Keratinocyte (primary cell): ENCODE results near the gene NALCN. TPM values are rescaled to one million over a fixed set of nuclear protein-coding genes. Genes with fewer than 3 reads are reported as not detected.

Experiments
- DNase-seq: peaks from one replicate; pipeline ENCODE4 v3.0.0-alpha.2; 2011; ENCODE audit warnings: low read depth, missing footprints, low spot score
- FAIRE-seq: peaks from 2 replicates; lab custom pipeline; 2011; peaks lifted over from hg19 to GRCh38; lab: Jason Lieb, UNC
- H2AFZ ChIP-seq: 2 replicates; pipeline ENCODE4 v1.6.0; 2012; ENCODE audit warnings: low read length, control low read depth, inconsistent platforms; ENCODE audit not compliant: control insufficient read depth
- H3K27ac ChIP-seq: 2 replicates; pipeline ENCODE4 v1.5.1; 2011; ENCODE audit warnings: low read length; ENCODE audit not compliant: control insufficient read depth, insufficient read depth
- H3K27me3 ChIP-seq: 3 replicates; pipeline ENCODE4 v1.6.0; 2011; ENCODE audit warnings: low read length; ENCODE audit not compliant: control insufficient read depth, insufficient read depth; ENCODE audit errors: extremely low read depth
- H3K36me3 ChIP-seq, 2 experiments: 2 replicates in 1 of 2; 3 replicates in 1 of 2; pipeline ENCODE4 v1.5.1; 2011; ENCODE audit warnings: low read length in 2 of 2, mild to moderate bottlenecking in 1 of 2; ENCODE audit not compliant: control insufficient read depth in 2 of 2, insufficient read depth in 2 of 2; ENCODE audit errors: extremely low read depth in 1 of 2
- H3K4me1 ChIP-seq: 3 replicates; pipeline ENCODE4 v1.5.1; 2011; ENCODE audit warnings: low read length; ENCODE audit not compliant: control insufficient read depth, insufficient read depth; ENCODE audit errors: extremely low read depth
- H3K4me2 ChIP-seq: 3 replicates; pipeline ENCODE4 v1.6.0; 2011; ENCODE audit warnings: low read depth, low read length; ENCODE audit not compliant: control insufficient read depth, insufficient read depth; ENCODE audit errors: extremely low read depth
- H3K4me3 ChIP-seq, 3 experiments: fragments of 200-600 bp in 1 of 3; sonication (generic) in 1 of 3; 2 replicates in 2 of 3; 3 replicates in 1 of 3; pipeline ENCODE4 v1.5.1; 2011 to 2016; ENCODE audit warnings: low read length in 3 of 3, mild to moderate bottlenecking in 3 of 3, control low read depth in 2 of 3, inconsistent platforms in 1 of 3, low read depth in 1 of 3, mixed read lengths in 1 of 3, mixed run types in 1 of 3, moderate library complexity in 1 of 3; ENCODE audit not compliant: control insufficient read depth in 2 of 3, insufficient read depth in 2 of 3; ENCODE audit errors: extremely low read depth in 1 of 3
- H3K79me2 ChIP-seq: 2 replicates; pipeline ENCODE4 v1.6.0; 2012; ENCODE audit warnings: low read length; ENCODE audit not compliant: control insufficient read depth, insufficient read depth
- H3K9ac ChIP-seq: 3 replicates; pipeline ENCODE4 v1.6.0; 2011; ENCODE audit warnings: low read length; ENCODE audit not compliant: control insufficient read depth, insufficient read depth; ENCODE audit errors: extremely low read depth
- H3K9me1 ChIP-seq: 3 replicates; pipeline ENCODE4 v1.6.0; 2011; ENCODE audit warnings: low read length; ENCODE audit not compliant: control insufficient read depth, insufficient read depth; ENCODE audit errors: extremely low read depth
- H3K9me3 ChIP-seq: 2 replicates; pipeline ENCODE4 v1.5.1; 2012; ENCODE audit warnings: low read depth, low read length; ENCODE audit not compliant: control insufficient read depth
- H4K20me1 ChIP-seq: 3 replicates; pipeline ENCODE4 v1.6.0; 2011; ENCODE audit warnings: low read length; ENCODE audit not compliant: control insufficient read depth, insufficient read depth; ENCODE audit errors: extremely low read depth
- CTCF ChIP-seq, 3 experiments: IDR thresholded peaks in 1 of 3; conservative IDR thresholded peaks in 1 of 3; optimal IDR thresholded peaks in 1 of 3; 2 replicates in 2 of 3; 3 replicates in 1 of 3; pipeline versions ENCODE3 to v1.5.1; 2011; ENCODE audit warnings: low read length in 3 of 3, mild to moderate bottlenecking in 3 of 3, moderate library complexity in 2 of 3, control low read depth in 1 of 3, inconsistent platforms in 1 of 3; ENCODE audit not compliant: insufficient read depth in 2 of 3; ENCODE audit errors: extremely low read depth in 1 of 3
- EZH2 ChIP-seq: IDR thresholded peaks from one replicate; pipeline ENCODE4 v1.6.1; 2012; ENCODE audit warnings: inconsistent platforms, mild to moderate bottlenecking, low read length, moderate library complexity
- dilution Hi-C: fragments of 300-500 bp; cut with MboI; formaldehyde crosslinking; loops from one replicate; pipeline ENCODE4 v1.7.0; 2020; ENCODE audit warnings: low sequenced_read_pairs; ENCODE audit not compliant: extremely low pct_ligation_motif_present
- polyA plus RNA-seq, 5 experiments: library from polyadenylated mRNA; depleted of rRNA in 3 of 5; stranded (reverse) in 3 of 5; stranded (forward) in 1 of 5; unstranded in 1 of 5; fragments of >200 nt; gene quantifications; 1 replicate in 1 of 5; 2 replicates in 3 of 5; 3 replicates in 1 of 5; pipeline versions ENCODE4 v1.2.1 to v1.2.3, GENCODE V29; 2011 to 2012; ENCODE audit warnings: missing spikeins in 2 of 5, low read depth in 1 of 5, low replicate concordance in 1 of 5

The NALCN gene
- polyA plus RNA-seq, 1 donor (not counting 4 experiments of a cell fraction or from before 2014, with no cell fraction given): 0.16 TPM

- no peak for FAIRE-seq
- Histone ChIP-seq H3K9me3 (no peaks in the 10 kb centered on the region), H3K79me2 (no peaks in the 10 kb centered on the region), H3K4me1 (no peaks in the 10 kb centered on the region), H2AFZ (no peak overlapping the region), H3K27ac (no peak overlapping the region), H3K9me1 (no peaks in the 10 kb centered on the region), H3K4me3 (no peak overlapping the region), H3K27me3 (no peaks in the 10 kb centered on the region), H3K9ac (no peak overlapping the region), H3K4me2 (no peak overlapping the region), H3K36me3 (no peaks in the 10 kb centered on the region), H4K20me1 (no peaks in the 10 kb centered on the region)
- no peak for DNase-seq
- dilution Hi-C loops: no loop called here
- TF ChIP-seq EZH2 (no peak), CTCF (optimal IDR thresholded peaks at IDR 0.05 in 1 of 3, IDR thresholded peaks at IDR 0.05 in 1 of 3, conservative IDR thresholded peaks at IDR 0.05 in 1 of 3; ENCODE audit: extremely low read depth in 1 of 3, insufficient read depth in 2 of 3, low read length in 3 of 3) (no peak)
These were observed 107.9 kb downstream of the NALCN start for GRCh38 chr13:101308247-101309013.

DNA sequence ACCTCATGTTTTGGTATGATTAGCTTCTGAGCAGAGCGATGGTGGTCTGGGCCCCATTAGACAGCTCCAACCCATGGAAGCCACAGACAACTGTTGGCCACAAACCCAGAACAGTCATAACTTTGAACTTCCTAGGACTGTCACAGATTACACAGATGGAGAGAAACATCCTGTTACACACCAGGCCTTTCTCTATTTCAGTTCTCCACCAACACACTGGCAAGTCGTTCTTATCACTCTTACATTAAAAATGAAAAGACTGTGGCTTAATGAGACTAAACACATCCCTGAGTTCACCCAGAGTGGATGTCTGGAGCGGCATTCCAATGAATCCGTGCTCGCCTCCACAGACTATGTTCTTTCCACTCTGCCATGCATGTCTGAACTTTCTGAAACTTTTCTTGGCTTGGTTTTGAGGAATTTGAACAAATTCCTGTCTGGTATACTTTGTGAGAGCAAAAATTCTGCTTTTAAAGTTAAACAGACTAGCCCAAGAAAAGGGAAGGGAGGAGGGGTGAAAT lies 109.1 kb downstream of the NALCN start:
- no peak for TF ChIP-seq CTCF (optimal IDR thresholded peaks at IDR 0.05 in 1 of 3, IDR thresholded peaks at IDR 0.05 in 1 of 3, conservative IDR thresholded peaks at IDR 0.05 in 1 of 3; ENCODE audit: extremely low read depth in 1 of 3, insufficient read depth in 2 of 3, low read length in 3 of 3)
- no peak for TF ChIP-seq EZH2
- DNase-seq (no peak), FAIRE-seq (no peak)
- dilution Hi-C loops: no loop called here
- H3K9me1 ChIP-seq: no peaks in the 10 kb centered on the region
- H3K4me1 ChIP-seq: no peaks in the 10 kb centered on the region
- no peaks in the 10 kb centered on the region for H3K79me2 ChIP-seq
- no peaks in the 10 kb centered on the region for H4K20me1 ChIP-seq
- H3K27ac ChIP-seq: no peak overlapping the region
- H2AFZ ChIP-seq: no peak overlapping the region
- H3K36me3 ChIP-seq: no peaks in the 10 kb centered on the region
- no peak overlapping the region for H3K4me3 ChIP-seq
- H3K27me3 ChIP-seq: no peaks in the 10 kb centered on the region
- no peaks in the 10 kb centered on the region for H3K9me3 ChIP-seq
- H3K4me2 ChIP-seq: no peak overlapping the region
- H3K9ac ChIP-seq: no peak overlapping the region
